WI38 (cell line): ENCODE measurements around the gene KRTAP20-4.

Experiments used
- H3K4me3 ChIP-seq: 2 replicates; pipeline ENCODE4 v1.5.1; 2011; ENCODE audit warnings: low read depth, mild to moderate bottlenecking, control low read depth, low read length
- CTCF ChIP-seq: IDR thresholded peaks from 2 replicates; pipeline ENCODE4 v1.5.1; 2012; ENCODE audit warnings: low read depth, mild to moderate bottlenecking, control low read depth, low read length

Gene KRTAP20-4

GRCh38 chr21:30620522-30620921 lies at the start of gene KRTAP20-4:
KRTAP20-4 (plus strand) TSS chr21:30620627.
- TF ChIP-seq CTCF: no peak
- no peak within 1 kb of the TSS for H3K4me3 ChIP-seq

- H3K4me3 ChIP-seq: no peak overlapping the region
- no peak for TF ChIP-seq CTCF
Observed at GRCh38 chr21:30577766-30578165, 42.7 kb upstream of the KRTAP20-4 start.

- TF ChIP-seq CTCF: no peak
- H3K4me3 ChIP-seq: no peak overlapping the region
Observed at GRCh38 chr21:30579346-30579745, 41.1 kb upstream of the KRTAP20-4 start.

GRCh38 chr21:30580132-30580531 lies 40.3 kb upstream of the KRTAP20-4 start:
- TF ChIP-seq CTCF: no peak
- H3K4me3 ChIP-seq: no peak overlapping the region

GRCh38 chr21:30582870-30583269 lies 37.6 kb upstream of the KRTAP20-4 start:
- no peak for TF ChIP-seq CTCF
- no peak overlapping the region for H3K4me3 ChIP-seq

- no peak within 1 kb of the TSS for H3K4me3 ChIP-seq
- TF ChIP-seq CTCF: no peak
Observed at GRCh38 chr21:30590297-30590696, 30.1 kb upstream of the KRTAP20-4 start, which contains the start of gene KRTAP22-2. KRTAP22-2 (minus strand) TSS chr21:30590397.

GRCh38 chr21:30592140-30592539 lies 28.3 kb upstream of the KRTAP20-4 start, which contains the start of gene KRTAP6-3:
KRTAP6-3 (plus strand) TSS chr21:30592440; CDS start chr21:30592446, 6 bp downstream.
- TF ChIP-seq CTCF: no peak
- H3K4me3 ChIP-seq: no peak within 1 kb of the TSS
